Measurements from ENCODE around the gene IGF1.

The IGF1 gene

GRCh38 chr12:102511575-102511974 lies 31.2 kb upstream of the IGF1 start:
- TF ChIP-seq FOXP2 (optimal IDR thresholded peaks at IDR 0.05; ENCODE audit: borderline replicate concordance, extremely low read depth, extremely low read length, insufficient read depth) (no peak), REST (IDR thresholded peaks at IDR 0.05; ENCODE audit: insufficient read depth in 1 of 2, low read depth in 2 of 2, low read length in 2 of 2) (no peak), SIN3A (IDR thresholded peaks at IDR 0.05; ENCODE audit: borderline replicate concordance, insufficient read depth, low read length) (no peak), POLR2AphosphoS5 (IDR thresholded peaks at IDR 0.05; ENCODE audit: low read depth, low read length) (no peak), TAF1 (IDR thresholded peaks at IDR 0.05; ENCODE audit: borderline replicate concordance, insufficient read depth, low read length) (no peak)

DNA sequence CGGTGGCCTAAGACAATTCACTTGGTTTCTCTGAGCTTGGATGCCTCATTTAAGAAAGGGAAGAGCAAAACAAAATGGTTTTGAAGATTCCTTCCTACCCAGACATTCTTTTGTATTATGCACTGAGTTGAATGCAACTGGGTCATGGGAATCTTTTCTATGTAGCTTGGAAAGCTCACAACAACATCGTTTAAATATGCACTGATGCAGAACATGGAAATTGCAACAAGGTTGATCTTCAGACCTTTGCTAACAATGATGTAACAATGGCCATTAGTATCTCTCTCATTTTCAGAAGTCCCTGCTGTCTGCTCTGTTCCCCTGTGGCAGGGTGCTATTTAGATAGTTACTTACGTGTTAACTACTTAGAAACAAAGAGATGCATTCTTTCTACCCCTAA lies 30.1 kb upstream of the IGF1 start:
- no peak for TF ChIP-seq POLR2AphosphoS5 (IDR thresholded peaks at IDR 0.05; ENCODE audit: low read depth, low read length)
- no peak for TF ChIP-seq FOXP2 (optimal IDR thresholded peaks at IDR 0.05; ENCODE audit: borderline replicate concordance, extremely low read depth, extremely low read length, insufficient read depth)
- no peak for TF ChIP-seq REST (IDR thresholded peaks at IDR 0.05; ENCODE audit: insufficient read depth in 1 of 2, low read depth in 2 of 2, low read length in 2 of 2)
- no peak for TF ChIP-seq TAF1 (IDR thresholded peaks at IDR 0.05; ENCODE audit: borderline replicate concordance, insufficient read depth, low read length)
- no peak for TF ChIP-seq SIN3A (IDR thresholded peaks at IDR 0.05; ENCODE audit: borderline replicate concordance, insufficient read depth, low read length)

DNA sequence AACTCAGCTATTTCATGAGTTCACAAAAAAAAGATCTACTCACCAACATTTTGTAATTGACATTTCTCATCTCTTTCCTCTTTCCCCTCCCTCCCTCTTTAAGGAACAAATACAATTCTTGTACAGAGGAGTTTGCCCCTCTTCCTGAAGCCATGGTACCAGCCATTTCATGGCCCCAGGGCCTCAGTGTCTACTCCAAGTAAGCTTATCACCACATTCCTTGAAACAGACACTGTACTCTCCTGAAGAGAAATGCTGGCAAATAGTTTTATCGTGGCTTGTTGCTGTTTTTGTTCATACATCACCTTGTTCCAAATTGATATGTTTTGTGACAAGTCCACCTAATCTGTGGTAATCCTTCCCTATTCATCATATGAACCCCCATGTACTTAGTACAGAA lies 29.7 kb upstream of the IGF1 start:
- TF ChIP-seq REST (IDR thresholded peaks at IDR 0.05; ENCODE audit: insufficient read depth in 1 of 2, low read depth in 2 of 2, low read length in 2 of 2), result no peak

DNA sequence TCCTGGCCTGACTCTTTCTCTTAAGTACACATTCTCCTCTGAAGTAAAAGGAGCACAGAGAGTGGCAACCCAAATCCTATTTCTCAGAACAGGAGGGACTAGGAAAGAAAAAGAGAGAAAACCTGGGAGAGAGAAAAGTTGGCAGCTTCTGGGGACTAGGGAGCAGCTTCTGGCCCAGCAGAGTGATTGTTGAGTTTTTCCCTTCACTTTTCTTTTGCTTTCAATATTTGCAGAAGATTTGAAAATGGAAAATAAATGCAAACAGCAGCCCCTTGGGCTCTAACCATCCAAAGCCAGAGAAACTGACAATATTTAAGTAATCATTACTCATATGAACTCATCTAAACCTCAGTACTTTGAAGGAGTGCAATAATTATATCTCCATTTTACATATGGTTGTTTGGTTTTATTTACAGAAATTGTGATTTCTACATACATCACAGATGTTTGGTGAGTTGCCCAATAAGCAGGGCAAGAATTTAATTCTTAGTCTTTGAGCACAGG lies 28.8 kb upstream of the IGF1 start:
- TF ChIP-seq SIN3A (IDR thresholded peaks at IDR 0.05; ENCODE audit: borderline replicate concordance, insufficient read depth, low read length) (no peak), POLR2AphosphoS5 (IDR thresholded peaks at IDR 0.05; ENCODE audit: low read depth, low read length) (no peak), REST (IDR thresholded peaks at IDR 0.05; ENCODE audit: insufficient read depth in 1 of 2, low read depth in 2 of 2, low read length in 2 of 2) (no peak)

- TF ChIP-seq POLR2AphosphoS5 (IDR thresholded peaks at IDR 0.05; ENCODE audit: low read depth, low read length) (no peak), TAF1 (IDR thresholded peaks at IDR 0.05; ENCODE audit: borderline replicate concordance, insufficient read depth, low read length) (no peak), FOXP2 (optimal IDR thresholded peaks at IDR 0.05; ENCODE audit: borderline replicate concordance, extremely low read depth, extremely low read length, insufficient read depth) (no peak), REST (IDR thresholded peaks at IDR 0.05; ENCODE audit: insufficient read depth in 1 of 2, low read depth in 2 of 2, low read length in 2 of 2) (no peak), SIN3A (IDR thresholded peaks at IDR 0.05; ENCODE audit: borderline replicate concordance, insufficient read depth, low read length) (no peak)
Observed at GRCh38 chr12:102508052-102508451, 27.7 kb upstream of the IGF1 start.

Measured in PFSK-1 (cell line).